Calu3 (cell line): Measurements from ENCODE around the gene UNC80. TPM values are rescaled to one million over a fixed set of nuclear protein-coding genes. Genes with fewer than 3 reads are reported as not detected.

Source experiments
- BruUV-seq: library from RNA; stranded (reverse); fragments of 400-500 nt; replicated peaks from 2 replicates; lab custom pipeline; 2021; lab: Mats Ljungman, UMichigan
- CTCF ChIA-PET: fragments of 300-600 bp; sonication (Branson Sonifier 250); formaldehyde crosslinking; loops from one replicate; lab custom pipeline; 2022; ENCODE audit warnings: antibody characterized with exemption; lab: Charles Lee
- DNase-seq: peaks from one replicate; pipeline ENCODE4 v3.0.0; 2022
- H3K27ac Mint-ChIP-seq: one replicate; pipeline ENCODE4 v1.8.0; 2022; ENCODE audit warnings: mixed read lengths; ENCODE audit not compliant: unreplicated experiment
- H3K27me3 Mint-ChIP-seq: one replicate; pipeline ENCODE4 v1.8.0; 2022; ENCODE audit warnings: mixed read lengths; ENCODE audit not compliant: unreplicated experiment
- H3K36me3 Mint-ChIP-seq: one replicate; pipeline ENCODE4 v1.8.0; 2022; ENCODE audit warnings: mild to moderate bottlenecking, moderate library complexity, mixed read lengths; ENCODE audit not compliant: insufficient read depth, unreplicated experiment
- H3K4me1 Mint-ChIP-seq: one replicate; pipeline ENCODE4 v1.8.0; 2022; ENCODE audit warnings: mild to moderate bottlenecking, low read depth, mixed read lengths; ENCODE audit not compliant: unreplicated experiment
- H3K4me3 Mint-ChIP-seq: one replicate; pipeline ENCODE4 v1.8.0; 2022; ENCODE audit warnings: mild to moderate bottlenecking, low read depth, moderate library complexity, mixed read lengths; ENCODE audit not compliant: unreplicated experiment
- H3K9me3 Mint-ChIP-seq: one replicate; pipeline ENCODE4 v1.8.0; 2022; ENCODE audit warnings: low read depth, mixed read lengths; ENCODE audit not compliant: unreplicated experiment
- CTCF ChIP-seq: fragments of 200-600 bp; IDR thresholded peaks from one replicate; pipeline ENCODE4 v1.8.0; 2022; ENCODE audit warnings: antibody characterized with exemption; ENCODE audit not compliant: unreplicated experiment
- intact Hi-C: fragments of 100-400 bp; cut with micrococcal nuclease; formaldehyde crosslinking; loops from one replicate; pipeline ENCODE4 v1.10.0; 2022; ENCODE audit not compliant: unreplicated experiment
- total RNA-seq: library from RNA; stranded (reverse); gene quantifications from 2 replicates; pipeline ENCODE4 v1.2.3, GENCODE V29; 2022

Gene UNC80
- total RNA-seq, 1 experiment from 2014 or later, result not detected

- CTCF ChIA-PET, result interaction anchor here (0.8 kb wide), 1 partner anchor 73 kb away, joined by 3 read pairs; no protein-coding TSS in a partner anchor
- Mint-ChIP-seq H3K36me3 (no peaks in the 10 kb centered on the region), H3K4me3 (no peak overlapping the region), H3K27ac (no peak overlapping the region), H3K4me1 (no peaks in the 10 kb centered on the region), H3K27me3 (no peaks in the 10 kb centered on the region), H3K9me3 (no peaks in the 10 kb centered on the region)
- intact Hi-C loops, result no loop called here
- DNase-seq, result no peak
- no peak for TF ChIP-seq CTCF
- no TSS peak for BruUV-seq
Observed at GRCh38 chr2:209806318-209806717, 34.7 kb downstream of the UNC80 start.

- Mint-ChIP-seq H3K27ac (no peak overlapping the region), H3K9me3 (no peaks in the 10 kb centered on the region), H3K36me3 (no peaks in the 10 kb centered on the region), H3K4me3 (no peak overlapping the region), H3K27me3 (no peaks in the 10 kb centered on the region), H3K4me1 (no peaks in the 10 kb centered on the region)
- no peak for TF ChIP-seq CTCF
- DNase-seq, result no peak
- BruUV-seq, result no TSS peak
- intact Hi-C loops, result no loop called here
- CTCF ChIA-PET, result no interaction called here
Observed at GRCh38 chr2:209808521-209808920, 36.9 kb downstream of the UNC80 start.

DNA sequence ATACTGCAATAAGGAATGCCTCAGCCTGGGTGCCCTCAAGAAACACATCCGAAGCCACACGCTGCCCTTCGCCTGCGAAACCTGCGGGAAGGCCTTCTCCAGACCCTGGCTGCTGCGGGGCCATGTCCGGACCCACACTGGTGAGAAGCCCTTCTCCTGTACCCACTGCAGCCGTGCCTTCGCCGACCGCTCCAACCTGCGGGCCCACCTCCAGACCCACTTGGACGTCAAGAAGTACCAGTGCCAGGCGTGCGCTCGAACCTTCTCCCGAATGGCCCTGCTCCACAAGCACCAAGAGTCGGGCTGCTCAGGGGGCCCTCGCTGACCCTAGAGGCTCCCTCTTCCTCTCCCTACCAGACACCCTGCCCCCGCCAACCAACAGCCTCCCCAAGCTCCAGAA lies 37.6 kb downstream of the UNC80 start:
- Mint-ChIP-seq H3K36me3 (no peaks in the 10 kb centered on the region), H3K4me1 (no peaks in the 10 kb centered on the region), H3K27me3 (no peaks in the 10 kb centered on the region), H3K9me3 (no peaks in the 10 kb centered on the region), H3K27ac (no peak overlapping the region), H3K4me3 (no peak overlapping the region)
- DNase-seq, result no peak
- CTCF ChIA-PET, result no interaction called here
- no TSS peak for BruUV-seq
- no peak for TF ChIP-seq CTCF
- intact Hi-C loops, result no loop called here

- no peak overlapping the region for H3K27ac Mint-ChIP-seq
- no peaks in the 10 kb centered on the region for H3K4me1 Mint-ChIP-seq
- intact Hi-C loops, result no loop called here
- H3K36me3 Mint-ChIP-seq, result no peaks in the 10 kb centered on the region
- peaks cover 4% of the 10 kb centered on the region for H3K9me3 Mint-ChIP-seq
- H3K4me3 Mint-ChIP-seq, result no peak overlapping the region
- no peak for TF ChIP-seq CTCF
- no peak for DNase-seq
- CTCF ChIA-PET, result no interaction called here
- H3K27me3 Mint-ChIP-seq, result no peaks in the 10 kb centered on the region
- no TSS peak for BruUV-seq
Observed at GRCh38 chr2:209817844-209818271, 46.2 kb downstream of the UNC80 start.
